Gastrocnemius medialis (tissue), 4 donors: Measurements from ENCODE around the gene AANAT. TPM values are rescaled to one million over a fixed set of nuclear protein-coding genes. Genes with fewer than 3 reads are reported as not detected.

Source experiments
- ATAC-seq, 2 donors: fragments of 150-250 bp; one replicate each; pipeline ENCODE4 v1.9.1; 2016
- DNase-seq, 2 donors: peaks; one replicate each; pipeline ENCODE4 v3.0.0-alpha.2; 2019
- H3K27ac ChIP-seq, 4 donors: fragments of 200-600 bp; sonication (generic); 1 replicate in 1 of 4; 2 replicates in 3 of 4; pipeline ENCODE4 v1.5.1; 2016 to 2018; ENCODE audit warnings: mild to moderate bottlenecking in 2 of 4, moderate library complexity in 1 of 4
- H3K27me3 ChIP-seq, 3 donors: fragments of 200-600 bp; sonication (generic) in 2 of 3; 1 replicate in 1 of 3; 2 replicates in 2 of 3; pipeline versions ENCODE4 v1.5.1 to v1.6.0; 2016 to 2019; ENCODE audit warnings: mild to moderate bottlenecking in 1 of 3, moderate library complexity in 1 of 3
- H3K36me3 ChIP-seq, 2 donors: fragments of 200-600 bp; sonication (generic) in 1 of 2; one replicate each; pipeline ENCODE4 v1.5.1; 2017 to 2018
- H3K4me1 ChIP-seq, 2 donors: fragments of 200-600 bp; sonication (generic) in 1 of 2; one replicate each; pipeline ENCODE4 v1.5.1; 2016 to 2017; ENCODE audit warnings: mild to moderate bottlenecking in 2 of 2
- H3K4me3 ChIP-seq, 4 donors: fragments of 200-600 bp; sonication (generic) in 3 of 4; 1 replicate in 1 of 4; 2 replicates in 3 of 4; pipeline ENCODE4 v1.5.1; 2016 to 2019; ENCODE audit warnings: mild to moderate bottlenecking in 2 of 4
- H3K9me3 ChIP-seq, 3 donors: fragments of 200-600 bp; sonication (generic) in 2 of 3; 1 replicate in 1 of 3; 2 replicates in 2 of 3; pipeline ENCODE4 v1.5.1; 2016 to 2019
- CTCF ChIP-seq, 5 experiments: fragments of 450-650 bp in 3 of 5; fragments of 200-600 bp in 2 of 5; sonication (generic) in 2 of 5; IDR thresholded peaks in 4 of 5; conservative IDR thresholded peaks in 1 of 5; 1 replicate in 4 of 5; 2 replicates in 1 of 5; pipeline ENCODE4 v1.5.1; 2016 to 2019; ENCODE audit warnings: antibody characterized with exemption in 5 of 5, mild to moderate bottlenecking in 3 of 5, moderate library complexity in 3 of 5
- POLR2A ChIP-seq, 2 donors: fragments of 450-650 bp; IDR thresholded peaks; one replicate each; pipeline ENCODE4 v1.6.1; 2017; ENCODE audit warnings: antibody characterized with exemption in 2 of 2, mild to moderate bottlenecking in 2 of 2, moderate library complexity in 2 of 2
- in situ Hi-C, 4 donors: fragments of 200-750 bp; cut with MboI; loops; one replicate each; pipeline versions ENCODE4 v1.15.0 to v1.8.0; 2017; ENCODE audit warnings: low sequenced_read_pairs in 4 of 4
- intact Hi-C: fragments of 100-400 bp; cut with DNase I; formaldehyde crosslinking; loops from one replicate; pipeline ENCODE4 v1.15.1; 2023; ENCODE audit warnings: low total_unique reads
- total RNA-seq, 4 donors: library from RNA; depleted of rRNA; stranded (reverse); fragments of >200 nt; gene quantifications; one replicate each; pipeline versions ENCODE4 v1.1.0 to v1.2.3, GENCODE V29; 2016

AANAT gene
- total RNA-seq, 4 donors from 2014 or later: not detected

- ATAC-seq (peak; percentile 97 to 98), DNase-seq (peak; percentile 86 to 91)
- intact Hi-C loops: loop anchor here (5.0 kb wide), 1 partner anchor 42 kb away; no protein-coding TSS in a partner anchor
- Histone ChIP-seq H3K9me3 (no peaks in the 10 kb centered on the region), H3K36me3 (no peaks in the 10 kb centered on the region), H3K27me3 (no peaks in the 10 kb centered on the region), H3K4me3 (peak overlapping the region; percentile 24 to 54 (median 38)), H3K4me1 (peaks cover 14% of the 10 kb centered on the region in 2 donors), H3K27ac (peak overlapping the region; percentile 73 to 86 (median 82))
- TF ChIP-seq POLR2A (IDR thresholded peaks at IDR 0.05): peak; percentile 21 to 39
- no peak for TF ChIP-seq CTCF (IDR thresholded peaks at IDR 0.05 in 4 of 5, conservative IDR thresholded peaks at IDR 0.05 in 1 of 5)
- in situ Hi-C loops: no loop called here
Observed at GRCh38 chr17:76515274-76515949, 48.0 kb downstream of the AANAT start.

DNA sequence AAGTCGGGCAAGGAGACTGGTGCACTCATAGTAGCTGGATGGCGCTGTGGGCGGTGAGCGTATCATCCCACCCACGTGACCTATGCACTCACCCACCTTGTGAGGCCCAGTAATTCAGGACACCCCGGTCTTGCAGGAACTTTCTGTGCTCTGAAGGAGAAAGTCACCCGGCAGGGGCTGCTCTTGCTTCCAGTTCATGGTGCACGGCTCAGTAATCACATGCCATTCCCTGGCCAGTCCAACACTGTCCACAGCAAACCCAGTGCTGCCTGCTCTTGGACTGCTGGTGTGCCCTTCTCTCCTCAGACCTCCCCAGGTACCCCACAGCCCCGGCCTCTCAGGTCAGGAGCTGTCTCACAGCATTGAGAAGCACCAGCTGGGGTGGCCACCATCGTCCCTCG is 50.2 kb downstream of the AANAT start:
- H3K27ac ChIP-seq: no peak overlapping the region
- no peak for DNase-seq

DNA sequence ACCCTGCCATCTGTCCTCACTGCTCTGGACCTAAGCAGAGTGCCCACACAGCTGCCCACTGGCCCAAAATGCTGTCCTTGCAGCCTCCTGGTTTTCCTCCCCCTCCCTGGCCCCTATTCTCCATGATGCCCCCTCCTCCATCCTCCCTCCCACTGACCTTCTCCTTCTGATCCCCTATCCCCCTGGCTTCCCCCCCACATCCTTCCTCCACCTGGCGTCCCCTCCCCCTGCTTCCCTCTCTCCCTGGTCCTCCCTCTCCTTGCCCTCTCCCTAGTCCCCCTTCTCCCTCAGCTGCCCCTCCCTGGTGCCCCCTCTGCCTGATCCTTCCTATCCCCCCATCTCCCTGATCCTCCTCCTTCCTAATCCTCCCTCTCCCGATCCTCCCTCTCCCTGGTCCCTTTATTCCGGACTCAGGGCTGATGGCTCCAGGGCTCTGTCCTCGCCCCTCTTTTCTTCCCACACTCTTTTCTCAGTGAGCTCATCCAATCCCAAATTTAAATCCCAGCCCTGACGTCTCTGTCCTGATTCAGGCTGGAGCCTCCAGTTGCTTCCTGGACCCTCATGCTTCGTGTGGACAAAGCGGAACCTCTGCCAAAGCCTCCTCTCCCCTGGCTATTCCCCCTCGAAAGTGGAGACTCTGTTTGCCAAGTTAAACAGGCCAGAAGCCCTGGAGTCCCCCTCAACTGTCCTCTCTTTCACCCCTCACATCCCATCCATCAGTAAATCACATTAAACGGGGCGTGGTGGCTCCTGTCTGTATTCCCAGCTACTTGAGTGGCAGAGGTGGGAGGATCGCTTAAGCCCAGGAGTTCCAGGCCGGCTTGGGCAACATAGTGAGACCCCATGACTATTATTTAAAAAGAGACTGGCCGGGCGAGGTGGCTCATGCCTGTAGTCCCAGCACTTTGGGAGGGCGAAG is 51.9 kb downstream of the AANAT start:
- Histone ChIP-seq H3K36me3 (no peaks in the 10 kb centered on the region), H3K9me3 (no peaks in the 10 kb centered on the region), H3K27ac (no peak overlapping the region), H3K4me1 (peaks cover 12 to 18% of the 10 kb centered on the region in 2 donors), H3K27me3 (no peaks in the 10 kb centered on the region), H3K4me3 (no peak overlapping the region)
- intact Hi-C loops: loop anchor here (5.0 kb wide), 1 partner anchor 38 kb away; no protein-coding TSS in a partner anchor
- in situ Hi-C loops: no loop called here
- TF ChIP-seq CTCF (IDR thresholded peaks at IDR 0.05 in 4 of 5, conservative IDR thresholded peaks at IDR 0.05 in 1 of 5): no peak
- DNase-seq (no peak), ATAC-seq (no peak)

More for the DNA sequence above, 50.2 kb downstream of the AANAT start:
- intact Hi-C loops (loop anchor here (5.0 kb wide), 1 partner anchor 40 kb away; no protein-coding TSS in a partner anchor), in situ Hi-C loops (no loop called here)
- H3K4me3 ChIP-seq: no peak overlapping the region
- H3K4me1 ChIP-seq: peaks cover 12 to 14% of the 10 kb centered on the region in 2 donors
- TF ChIP-seq POLR2A (IDR thresholded peaks at IDR 0.05): no peak
- no peak for TF ChIP-seq CTCF (IDR thresholded peaks at IDR 0.05 in 4 of 5, conservative IDR thresholded peaks at IDR 0.05 in 1 of 5)
- ATAC-seq: no peak
- no peaks in the 10 kb centered on the region for H3K9me3 ChIP-seq
- no peaks in the 10 kb centered on the region for H3K36me3 ChIP-seq
- no peaks in the 10 kb centered on the region for H3K27me3 ChIP-seq

Other genes starting within 250 kb of the AANAT start
- 100 to 1,000 TPM in 1 of 4 donors, 10 to 100 TPM in 3; 50.5 to 142 (median 85.3) TPM for gene RNF157, start 227.1 kb upstream of the AANAT start, total RNA-seq
- gene UBALD2, start 202.3 kb upstream of the AANAT start, total RNA-seq: 100 to 1,000 TPM in 1 of 4 donors, 10 to 100 TPM in 3; 28.9 to 151 (median 52.2) TPM
- gene QRICH2, start 159.3 kb upstream of the AANAT start, total RNA-seq: 1 to 10 TPM in 3 of 4 donors, under 1 TPM in 1; 0.59 to 2.4 (median 1.1) TPM
- 10 to 100 TPM; 10.2 to 23.4 (median 15.9) TPM for gene PRPSAP1, start 113.7 kb upstream of the AANAT start, total RNA-seq
- gene SPHK1, start 83.0 kb upstream of the AANAT start, total RNA-seq: 1 to 10 TPM in 3 of 4 donors, under 1 TPM in 1; 0.66 to 5.0 (median 2.5) TPM
- gene UBE2O, start 14.5 kb upstream of the AANAT start, total RNA-seq: 10 to 100 TPM; 16.4 to 46.5 (median 32.4) TPM
- 10 to 100 TPM; 11.4 to 29.8 (median 23.3) TPM for gene RHBDF2, start 33.8 kb downstream of the AANAT start, total RNA-seq
- 10 to 100 TPM in 2 of 4 donors, 1 to 10 TPM in 2; 8.1 to 19.7 (median 10.6) TPM for gene CYGB, start 70.1 kb downstream of the AANAT start, total RNA-seq
- gene PRCD, start 72.4 kb downstream of the AANAT start, total RNA-seq: 1 to 10 TPM in 2 of 4 donors, under 1 TPM in 1, not detected in 1; 0.33 to 3.7 (median 1.1) TPM
- gene ST6GALNAC2, start 118.3 kb downstream of the AANAT start, total RNA-seq: 10 to 100 TPM; 13.6 to 31.1 (median 27.4) TPM
- 1 to 10 TPM; 1.5 to 4.3 (median 2.0) TPM for gene ST6GALNAC1, start 176.2 kb downstream of the AANAT start, total RNA-seq
- gene MXRA7, start 243.4 kb downstream of the AANAT start, total RNA-seq: 10 to 100 TPM; 24.3 to 43.0 (median 30.6) TPM